Retina (tissue), 1 donor: Measurements from ENCODE around the gene DOK7.
"Not testable (repeated sequence)": the region's sequence is repeated elsewhere in the genome, so short reads cannot be mapped to it uniquely, and the experiment has no call there.

ENCODE experiments used
- DNase-seq: peaks from one replicate; pipeline ENCODE4 v3.0.0-alpha.2; 2016

The DOK7 gene

GRCh38 chr4:3511601-3512000, 48.5 kb downstream of the DOK7 start:
- DNase-seq: not testable (repeated sequence)

DNA sequence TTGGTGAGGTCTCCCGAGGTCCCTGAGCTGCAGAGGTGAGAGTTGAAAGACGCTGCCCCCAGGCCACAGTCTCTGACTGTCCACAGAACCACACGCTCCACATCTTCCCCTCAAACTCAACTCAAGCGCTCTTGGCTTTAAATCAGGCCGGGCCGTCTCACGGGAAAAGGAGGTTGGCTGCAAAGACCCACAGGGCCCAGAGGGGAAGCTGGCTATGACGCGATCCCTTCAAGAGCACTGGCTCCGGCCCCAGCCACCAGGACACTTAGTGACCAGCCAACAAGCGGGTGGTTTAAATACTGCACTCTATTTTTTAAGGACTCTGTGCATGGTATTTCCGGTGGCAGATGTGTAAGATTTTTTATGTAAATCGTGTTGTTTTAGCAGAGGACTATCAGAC, 49.2 kb downstream of the DOK7 start:
- no peak for DNase-seq

DNA sequence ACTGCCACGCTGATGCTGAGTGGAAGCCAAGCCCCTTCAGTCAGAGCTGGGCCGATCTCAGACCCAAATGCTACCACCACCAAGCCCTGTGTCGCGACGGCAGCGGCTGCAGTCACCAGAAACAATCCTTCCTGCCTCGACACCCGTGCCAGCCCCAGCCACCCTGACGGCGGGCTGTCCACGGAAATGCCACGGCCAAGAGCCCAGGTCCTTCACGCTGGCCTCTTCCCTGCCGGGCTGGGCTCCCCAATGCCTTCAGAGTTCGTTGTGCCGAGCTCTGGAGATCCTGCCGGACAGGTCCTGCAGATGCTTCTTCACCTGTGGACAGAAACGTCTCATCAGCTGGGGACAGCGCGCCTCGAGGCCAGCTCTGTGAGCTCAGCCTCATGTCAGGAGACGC, 49.6 kb downstream of the DOK7 start:
- no peak for DNase-seq

- no peak for DNase-seq
Observed at GRCh38 chr4:3513807-3514206, 50.7 kb downstream of the DOK7 start.

DNA sequence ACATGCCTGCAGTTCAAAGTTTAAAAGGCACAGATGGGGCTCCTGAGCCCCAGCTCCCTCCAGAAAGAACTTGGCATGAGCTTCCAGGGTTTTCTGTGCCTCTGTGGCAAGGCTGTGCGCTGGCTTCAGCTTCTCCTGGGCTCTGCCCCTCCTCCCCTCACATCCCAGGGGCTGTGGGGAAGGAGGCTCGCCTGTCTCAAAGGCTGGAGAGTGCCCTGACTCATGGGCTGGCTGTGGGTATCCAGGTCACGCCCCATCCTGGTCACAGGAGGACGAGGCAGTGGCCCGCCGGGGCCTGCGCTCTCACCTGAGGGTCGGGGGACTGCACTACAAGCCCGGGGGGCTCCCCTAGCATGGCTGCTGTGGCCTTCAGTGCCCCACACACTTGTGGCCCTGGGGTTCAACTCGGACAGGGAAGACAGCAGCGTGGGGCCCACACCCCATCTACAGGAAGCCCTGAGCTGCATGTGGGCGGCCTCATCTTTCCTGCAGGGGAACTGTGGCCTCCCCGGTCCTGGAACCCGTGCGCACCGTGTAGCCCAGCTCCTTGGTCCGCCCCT, 51.2 kb downstream of the DOK7 start:
- no peak for DNase-seq

GRCh38 chr4:3514806-3515501, 51.8 kb downstream of the DOK7 start:
- DNase-seq: no peak

GRCh38 chr4:3515646-3516045, 52.5 kb downstream of the DOK7 start:
- no peak for DNase-seq

GRCh38 chr4:3516061-3516835, 53.1 kb downstream of the DOK7 start:
- DNase-seq: no peak

DNA sequence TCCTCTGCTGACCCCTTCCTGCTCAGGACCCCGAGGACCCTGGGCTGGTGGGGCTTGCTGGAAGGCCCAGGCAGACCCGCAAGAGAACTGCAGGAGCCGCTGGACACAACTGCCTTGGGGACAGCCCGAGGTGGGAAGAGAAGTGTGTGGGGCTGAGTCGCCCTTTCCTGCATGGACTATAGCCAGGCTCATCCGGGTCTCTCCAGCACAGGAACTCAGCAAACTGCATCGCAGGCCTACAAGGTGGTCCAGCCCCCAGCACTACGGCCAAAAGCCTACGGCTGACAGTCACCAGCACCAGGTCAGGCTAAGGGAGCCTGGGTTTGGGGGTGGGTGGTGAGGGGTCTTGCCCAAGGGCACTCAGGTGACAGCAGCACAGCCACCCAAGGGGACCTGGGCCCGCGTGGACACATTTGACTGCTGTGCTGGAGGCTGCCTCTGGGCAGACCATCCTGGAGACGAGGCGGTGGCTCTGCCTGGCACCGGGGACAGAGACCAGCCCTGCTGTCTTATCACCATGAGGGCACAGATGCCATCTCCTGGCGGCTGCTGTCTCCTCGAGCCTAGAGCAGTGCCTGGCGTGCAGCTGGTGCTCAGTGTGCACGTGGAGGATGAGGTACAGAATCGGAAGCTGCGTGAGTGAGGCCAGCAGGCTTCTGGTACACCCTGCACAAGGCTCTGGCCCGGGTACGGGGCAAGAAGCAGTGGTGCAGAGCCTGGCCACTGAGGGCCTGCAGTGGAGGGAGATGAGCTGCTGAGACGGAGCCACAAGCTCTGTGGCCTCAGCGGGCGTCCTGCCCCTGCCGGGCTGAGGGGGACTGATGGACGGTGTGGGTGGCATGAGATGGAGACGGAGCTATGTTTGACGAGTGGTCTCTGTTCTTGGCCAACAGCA, 54.0 kb downstream of the DOK7 start:
- no peak for DNase-seq

- DNase-seq: no peak
Observed at GRCh38 chr4:3517731-3518510, 54.8 kb downstream of the DOK7 start.

DNA sequence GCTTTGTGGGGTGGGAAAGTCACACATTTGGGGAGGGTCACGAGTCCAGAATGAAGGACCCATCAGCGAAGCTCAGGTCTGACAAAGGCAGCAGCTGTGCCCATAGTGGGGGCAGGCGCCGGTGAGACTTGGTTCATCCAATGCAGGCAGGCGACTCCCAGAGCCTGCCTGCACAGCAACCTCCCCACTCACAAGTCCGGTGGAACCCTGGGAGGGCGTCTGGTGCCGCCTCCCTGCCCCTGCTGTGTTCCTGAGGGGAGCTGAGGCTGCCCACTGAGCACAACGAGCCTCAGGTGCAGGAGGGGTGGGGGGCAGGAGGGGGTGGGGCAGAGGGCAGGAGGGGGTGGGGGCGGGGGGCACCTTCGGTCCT, 55.4 kb downstream of the DOK7 start:
- no peak for DNase-seq

- DNase-seq: no peak
Observed at GRCh38 chr4:3518941-3519340, 55.8 kb downstream of the DOK7 start.

DNA sequence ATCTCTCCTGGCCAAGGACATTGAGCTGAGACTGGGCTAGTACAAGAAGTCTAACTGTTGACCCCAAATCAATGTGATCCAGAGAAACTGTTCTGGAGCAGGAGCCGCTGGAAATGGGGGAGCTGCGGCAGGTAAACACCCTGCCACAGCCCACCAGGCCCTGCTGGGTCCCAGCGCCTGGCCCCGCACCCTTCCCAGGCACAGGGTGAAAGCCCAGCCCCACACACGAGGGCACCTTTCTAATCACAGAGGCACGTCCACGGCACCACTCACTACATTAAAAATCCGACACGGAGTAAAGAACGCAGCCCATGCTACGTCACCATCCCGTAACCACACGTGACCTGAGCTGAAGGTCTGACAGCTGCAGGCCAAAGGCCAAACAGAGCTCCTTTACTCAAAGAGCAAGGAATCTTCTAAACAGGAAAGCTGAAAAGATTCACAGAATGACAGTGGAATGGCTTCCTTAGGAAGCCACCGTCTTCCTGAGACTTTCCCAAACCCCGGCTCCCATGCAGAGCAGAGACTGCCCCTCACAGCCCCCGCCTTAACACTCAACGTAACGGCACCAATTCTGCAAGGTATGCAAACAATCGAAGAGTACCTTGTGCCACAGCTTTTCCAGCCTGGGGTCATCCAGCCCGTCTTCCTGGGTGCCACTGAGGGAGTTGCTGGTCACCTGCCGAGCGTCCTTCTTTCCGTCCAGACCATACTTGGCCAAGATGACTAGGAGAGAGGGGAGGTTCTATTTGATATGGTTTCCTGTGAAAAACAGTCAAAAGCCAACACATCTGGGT, 56.6 kb downstream of the DOK7 start:
- DNase-seq: no peak

- DNase-seq: no peak
Observed at GRCh38 chr4:3520276-3520675, 57.2 kb downstream of the DOK7 start.

DNA sequence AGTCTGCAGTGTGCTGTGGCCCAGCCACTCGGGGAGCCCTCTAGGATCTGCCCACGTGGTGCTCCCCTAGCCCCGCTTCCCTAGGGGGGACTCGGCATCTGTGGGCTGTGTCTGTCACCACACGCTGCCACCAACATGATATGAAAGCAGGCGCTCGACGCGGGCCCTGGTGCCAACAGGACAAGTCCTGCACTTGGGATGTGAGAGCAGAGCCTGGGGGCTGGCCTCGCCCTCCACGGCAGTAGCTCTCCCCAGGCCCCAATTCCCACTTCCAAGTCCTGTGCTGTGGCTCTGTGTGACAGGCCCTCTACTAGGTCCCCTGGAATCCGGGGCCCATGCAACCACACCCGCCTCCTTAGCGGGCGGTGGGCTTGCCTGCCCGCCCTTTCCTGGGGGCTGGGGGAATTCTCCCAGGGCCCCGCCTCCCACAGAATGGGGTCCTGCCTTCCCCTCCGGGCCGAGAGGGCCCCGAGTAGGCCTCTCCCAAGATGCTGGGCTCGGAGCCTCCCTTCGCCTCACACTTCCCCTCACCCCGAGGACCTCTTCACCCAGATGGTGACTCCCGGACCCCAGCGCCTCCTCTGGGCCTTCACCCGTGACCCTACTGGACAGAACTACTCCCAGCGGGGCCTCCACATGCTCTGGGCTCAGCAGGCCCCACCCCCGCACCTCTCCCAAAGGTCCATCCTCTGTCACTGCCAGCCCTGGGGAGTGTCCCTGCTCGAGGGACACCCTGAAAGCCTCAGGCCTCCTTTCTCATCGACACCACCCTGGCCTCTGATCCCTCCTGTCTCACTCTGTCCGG, 57.9 kb downstream of the DOK7 start:
- no peak for DNase-seq

DNA sequence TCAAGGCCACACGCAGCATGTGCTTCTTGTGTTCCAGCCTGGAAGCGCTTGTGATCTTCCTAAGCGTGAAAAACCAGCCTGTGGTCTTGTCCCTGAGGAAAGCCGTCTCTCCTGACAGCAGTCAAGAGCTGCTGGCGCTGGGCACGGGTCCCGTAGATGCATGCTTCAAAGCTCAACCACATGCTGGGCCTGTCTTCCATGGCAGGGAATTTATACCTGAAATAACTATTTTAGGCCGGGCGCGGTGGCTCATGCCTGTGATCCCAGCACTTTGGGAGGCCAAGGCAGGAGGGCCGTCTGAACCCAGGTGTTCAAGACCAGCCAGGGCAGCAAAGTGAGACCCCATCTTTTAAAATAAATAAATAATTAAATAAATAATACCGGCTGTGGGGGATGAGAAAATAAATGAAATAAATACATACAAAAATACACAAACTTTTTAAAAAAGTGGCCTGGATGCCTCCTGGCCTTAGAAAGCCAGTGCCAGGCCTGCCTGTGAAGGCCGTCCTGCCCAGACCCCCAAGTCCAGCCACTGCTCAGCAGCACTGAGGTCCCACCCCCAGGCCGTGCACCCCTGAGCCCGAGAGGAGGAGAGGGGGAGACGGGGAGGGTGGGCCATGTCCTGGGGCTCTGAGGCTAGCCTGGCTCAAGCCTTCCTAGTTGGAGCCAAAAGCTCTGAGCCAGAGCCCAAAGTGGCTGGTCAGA, 58.7 kb downstream of the DOK7 start:
- DNase-seq: no peak

GRCh38 chr4:3522326-3522640, 59.2 kb downstream of the DOK7 start:
- DNase-seq: no peak

- DNase-seq: no peak
Observed at GRCh38 chr4:3522651-3523050, 59.5 kb downstream of the DOK7 start.

DNA sequence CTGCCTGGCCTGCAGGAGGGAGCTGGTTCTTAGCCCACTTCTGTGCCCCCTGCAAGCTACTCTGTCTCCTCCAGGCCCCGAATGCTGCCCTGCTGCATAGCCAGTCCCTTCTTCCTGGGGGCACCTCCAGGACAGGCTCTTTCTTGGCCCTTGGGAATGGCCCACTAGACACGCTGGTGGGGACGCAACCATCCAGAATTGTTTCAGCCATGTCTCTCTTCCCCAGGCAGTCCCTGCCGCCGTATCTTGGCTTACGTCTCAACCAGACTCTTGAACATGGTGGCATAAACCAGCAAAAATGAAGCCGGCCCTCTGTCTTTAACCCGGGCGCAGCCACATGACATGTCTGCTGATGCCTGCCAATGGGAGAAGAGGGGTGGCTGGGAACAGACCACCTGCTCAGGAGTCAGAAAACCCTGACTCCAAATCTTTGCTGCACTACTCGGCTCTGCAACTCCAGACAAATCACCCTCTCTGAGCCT, 60.1 kb downstream of the DOK7 start:
- no peak for DNase-seq

GRCh38 chr4:3523628-3524221, 60.6 kb downstream of the DOK7 start:
- no peak for DNase-seq
